HG03432 (cell line): ENCODE data around the gene TET2.

Experiments used
- ATAC-seq: cut with Tn5 transposase; IDR thresholded peaks from one replicate; pipeline ENCODE4 v1.9.1; 2021; ENCODE audit warnings: mild to moderate bottlenecking, moderate library complexity; ENCODE audit not compliant: unreplicated experiment

Gene TET2

GRCh38 chr4:105230287-105230686 lies 83.6 kb downstream of the TET2 start:
- no peak for ATAC-seq

DNA sequence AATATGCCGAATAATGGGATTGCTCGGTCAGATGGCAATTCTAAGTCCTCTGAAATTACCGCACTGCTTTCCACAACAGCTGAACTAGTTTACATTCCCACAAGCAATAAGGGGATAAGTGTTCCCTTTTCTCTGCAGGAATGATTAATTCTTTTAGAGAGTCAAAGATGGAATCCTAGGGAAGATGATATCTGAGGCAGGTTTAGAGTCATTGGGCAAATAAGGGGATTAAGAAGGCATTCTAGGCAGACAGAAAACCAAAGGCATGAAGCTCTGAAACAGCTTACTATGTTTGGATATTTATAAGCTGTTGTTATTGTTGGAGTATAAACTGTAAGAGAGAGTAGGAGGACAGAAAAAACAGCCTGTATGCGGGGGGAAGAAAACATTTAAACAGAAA lies 85.7 kb downstream of the TET2 start:
- no peak for ATAC-seq

- no peak for ATAC-seq
Measured at GRCh38 chr4:105234582-105234981, 87.9 kb downstream of the TET2 start.

DNA sequence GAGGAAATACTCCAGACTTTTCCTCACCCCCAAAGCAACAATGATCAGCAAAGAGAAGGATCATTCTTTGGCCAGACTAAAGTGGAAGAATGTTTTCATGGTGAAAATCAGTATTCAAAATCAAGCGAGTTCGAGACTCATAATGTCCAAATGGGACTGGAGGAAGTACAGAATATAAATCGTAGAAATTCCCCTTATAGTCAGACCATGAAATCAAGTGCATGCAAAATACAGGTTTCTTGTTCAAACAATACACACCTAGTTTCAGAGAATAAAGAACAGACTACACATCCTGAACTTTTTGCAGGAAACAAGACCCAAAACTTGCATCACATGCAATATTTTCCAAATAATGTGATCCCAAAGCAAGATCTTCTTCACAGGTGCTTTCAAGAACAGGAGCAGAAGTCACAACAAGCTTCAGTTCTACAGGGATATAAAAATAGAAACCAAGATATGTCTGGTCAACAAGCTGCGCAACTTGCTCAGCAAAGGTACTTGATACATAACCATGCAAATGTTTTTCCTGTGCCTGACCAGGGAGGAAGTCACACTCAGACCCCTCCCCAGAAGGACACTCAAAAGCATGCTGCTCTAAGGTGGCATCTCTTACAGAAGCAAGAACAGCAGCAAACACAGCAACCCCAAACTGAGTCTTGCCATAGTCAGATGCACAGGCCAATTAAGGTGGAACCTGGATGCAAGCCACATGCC lies 89.7 kb downstream of the TET2 start:
- ATAC-seq, result peak; percentile 85

- peak; percentile 37 for ATAC-seq
Measured at GRCh38 chr4:105236916-105237311, 90.2 kb downstream of the TET2 start.

DNA sequence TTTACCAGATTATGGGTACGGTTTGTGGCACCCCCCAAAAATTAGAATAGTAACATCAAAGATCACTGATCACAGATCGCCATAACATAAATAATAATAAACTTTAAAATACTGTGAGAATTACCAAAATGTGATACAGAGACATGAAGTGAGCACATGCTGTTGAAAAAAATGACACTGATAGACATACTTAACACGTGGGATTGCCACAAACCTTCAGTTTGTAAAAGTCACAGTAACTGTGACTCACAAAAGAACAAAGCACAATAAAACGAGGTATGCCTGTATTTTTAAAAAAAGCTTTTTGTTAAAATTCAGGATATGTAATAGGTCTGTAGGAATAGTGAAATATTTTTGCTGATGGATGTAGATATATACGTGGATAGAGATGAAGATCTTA lies 93.4 kb downstream of the TET2 start:
- no peak for ATAC-seq

DNA sequence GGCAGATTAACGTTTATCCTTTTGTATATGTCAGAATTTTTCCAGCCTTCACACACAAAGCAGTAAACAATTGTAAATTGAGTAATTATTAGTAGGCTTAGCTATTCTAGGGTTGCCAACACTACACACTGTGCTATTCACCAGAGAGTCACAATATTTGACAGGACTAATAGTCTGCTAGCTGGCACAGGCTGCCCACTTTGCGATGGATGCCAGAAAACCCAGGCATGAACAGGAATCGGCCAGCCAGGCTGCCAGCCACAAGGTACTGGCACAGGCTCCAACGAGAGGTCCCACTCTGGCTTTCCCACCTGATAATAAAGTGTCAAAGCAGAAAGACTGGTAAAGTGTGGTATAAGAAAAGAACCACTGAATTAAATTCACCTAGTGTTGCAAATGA lies 94.8 kb downstream of the TET2 start:
- no peak for ATAC-seq

- ATAC-seq, result no peak
Measured at GRCh38 chr4:105243446-105243845, 96.8 kb downstream of the TET2 start.

GRCh38 chr4:105246712-105247111 lies 100.0 kb downstream of the TET2 start:
- ATAC-seq, result no peak

- no peak for ATAC-seq
Measured at GRCh38 chr4:105248613-105249012, 101.9 kb downstream of the TET2 start.

GRCh38 chr4:105257817-105258495 lies 111.3 kb downstream of the TET2 start:
- ATAC-seq, result no peak

GRCh38 chr4:105265689-105266088 lies 119.0 kb downstream of the TET2 start:
- no peak for ATAC-seq

DNA sequence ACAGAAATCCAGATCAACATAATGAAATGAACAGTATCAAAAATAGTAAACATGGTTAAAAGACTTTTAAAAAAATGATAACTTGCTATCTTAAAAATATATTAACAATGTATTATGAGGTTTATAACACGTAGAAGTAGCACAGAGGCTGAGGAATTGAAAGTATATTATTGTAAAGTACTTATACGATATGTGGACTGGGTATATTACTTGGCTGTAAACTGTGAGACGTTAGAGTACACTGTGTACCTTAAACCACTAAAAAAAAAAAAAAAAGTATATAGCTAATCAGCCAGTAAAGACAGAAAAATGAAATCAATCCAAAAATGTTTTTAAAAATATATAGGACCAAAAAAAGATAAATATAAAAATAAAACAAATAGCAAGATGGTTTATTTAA lies 120.6 kb downstream of the TET2 start:
- no peak for ATAC-seq

DNA sequence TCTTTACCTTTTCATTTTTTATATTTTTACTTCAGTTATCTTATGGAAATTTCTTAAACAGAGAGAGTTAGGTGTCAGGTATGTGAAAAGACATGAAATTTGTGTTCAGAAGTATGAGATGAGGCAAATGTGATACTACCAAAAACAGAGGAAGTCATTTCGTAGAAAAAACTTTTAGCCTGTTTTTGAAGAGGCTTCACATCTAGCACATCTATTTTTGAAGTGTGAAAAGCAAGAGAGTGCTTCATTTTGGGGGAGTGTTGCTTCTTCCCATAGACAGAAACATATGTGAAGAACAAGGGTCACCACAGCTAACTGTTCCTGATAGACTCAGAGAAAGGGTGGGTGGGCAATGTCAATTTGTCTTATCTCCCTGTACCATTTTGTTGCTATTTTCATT lies 125.3 kb downstream of the TET2 start:
- no peak for ATAC-seq

GRCh38 chr4:105273230-105273629 lies 126.6 kb downstream of the TET2 start:
- ATAC-seq, result no peak

GRCh38 chr4:105274090-105274489 lies 127.4 kb downstream of the TET2 start:
- ATAC-seq, result no peak

DNA sequence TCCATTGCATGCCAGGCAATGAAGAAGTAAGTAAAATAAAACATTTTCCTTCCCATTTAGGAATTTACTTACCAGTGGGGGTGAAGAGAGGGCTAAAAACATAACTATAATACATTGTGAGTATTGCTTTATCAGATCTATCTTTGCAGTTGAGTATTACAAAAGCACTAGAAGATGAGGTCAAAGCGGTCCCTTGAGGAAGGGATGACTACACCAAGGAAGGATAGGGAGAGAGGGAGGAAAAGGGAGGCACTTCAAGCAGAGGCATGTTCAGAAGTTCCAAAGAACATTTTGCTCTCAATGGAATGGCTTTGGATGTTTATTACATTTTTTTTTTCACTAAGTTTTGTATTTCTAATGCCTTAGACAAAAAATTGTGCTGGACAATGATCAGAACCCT lies 127.8 kb downstream of the TET2 start:
- ATAC-seq, result no peak

DNA sequence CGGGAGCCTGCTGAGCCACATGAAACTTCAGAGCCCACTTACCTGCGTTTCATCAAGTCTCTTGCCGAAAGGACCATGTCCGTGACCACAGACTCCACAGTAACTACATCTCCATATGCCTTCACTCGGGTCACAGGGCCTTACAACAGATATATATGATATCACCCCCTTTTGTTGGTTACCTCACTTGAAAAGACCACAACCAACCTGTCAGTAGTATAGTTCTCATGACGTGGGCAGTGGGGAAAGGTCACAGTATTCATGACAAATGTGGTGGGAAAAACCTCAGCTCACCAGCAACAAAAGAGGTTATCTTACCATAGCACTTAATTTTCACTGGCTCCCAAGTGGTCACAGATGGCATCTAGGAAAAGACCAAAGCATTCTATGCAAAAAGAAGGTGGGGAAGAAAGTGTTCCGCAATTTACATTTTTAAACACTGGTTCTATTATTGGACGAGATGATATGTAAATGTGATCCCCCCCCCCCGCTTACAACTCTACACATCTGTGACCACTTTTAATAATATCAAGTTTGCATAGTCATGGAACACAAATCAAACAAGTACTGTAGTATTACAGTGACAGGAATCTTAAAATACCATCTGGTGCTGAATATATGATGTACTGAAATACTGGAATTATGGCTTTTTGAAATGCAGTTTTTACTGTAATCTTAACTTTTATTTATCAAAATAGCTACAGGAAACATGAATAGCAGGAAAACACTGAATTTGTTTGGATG lies 129.9 kb downstream of the TET2 start:
- ATAC-seq, result no peak

DNA sequence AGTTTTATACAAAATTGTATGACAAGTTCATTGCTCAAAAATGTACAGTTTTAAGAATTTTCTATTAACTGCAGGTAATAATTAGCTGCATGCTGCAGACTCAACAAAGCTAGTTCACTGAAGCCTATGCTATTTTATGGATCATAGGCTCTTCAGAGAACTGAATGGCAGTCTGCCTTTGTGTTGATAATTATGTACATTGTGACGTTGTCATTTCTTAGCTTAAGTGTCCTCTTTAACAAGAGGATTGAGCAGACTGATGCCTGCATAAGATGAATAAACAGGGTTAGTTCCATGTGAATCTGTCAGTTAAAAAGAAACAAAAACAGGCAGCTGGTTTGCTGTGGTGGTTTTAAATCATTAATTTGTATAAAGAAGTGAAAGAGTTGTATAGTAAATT lies 131.0 kb downstream of the TET2 start:
- no peak for ATAC-seq

GRCh38 chr4:105279314-105279713 lies 132.6 kb downstream of the TET2 start:
- no peak for ATAC-seq

- no peak for ATAC-seq
Measured at GRCh38 chr4:105280338-105281123, 133.9 kb downstream of the TET2 start.
